K562 (cell line): ENCODE results near the gene KCP. TPM values are rescaled to one million over a fixed set of nuclear protein-coding genes. Genes with fewer than 3 reads are reported as not detected.

Experiments used
- ARHGAP35 ChIP-seq: fragments of 450-650 bp; IDR thresholded peaks from 2 replicates; pipeline ENCODE4 v1.6.1; 2018; ENCODE audit not compliant: partially characterized antibody
- DPF2 ChIP-seq: fragments of 450-650 bp; IDR thresholded peaks from 2 replicates; pipeline ENCODE4 v1.6.1; 2016
- IRF2 ChIP-seq: sonication (generic); formaldehyde crosslinking; IDR thresholded peaks from 2 replicates; pipeline ENCODE4 v1.8.1; 2022; ENCODE audit warnings: mild to moderate bottlenecking, missing genetic modification reagents
- MIER1 ChIP-seq: fragments of 450-650 bp; IDR thresholded peaks from 2 replicates; pipeline ENCODE4 v1.6.1; 2016; ENCODE audit warnings: antibody characterized with exemption, mild to moderate bottlenecking, low read depth
- MYNN ChIP-seq, 2 experiments: sonication (generic); formaldehyde crosslinking in 1 of 2; IDR thresholded peaks; 2 replicates each; pipeline versions ENCODE4 v1.5.0 to v1.6.1; 2016 to 2020; ENCODE audit warnings: antibody characterized with exemption in 1 of 2, missing genetic modification reagents in 1 of 2
- NFIX ChIP-seq: fragments of 250-450 bp; sonication (Bioruptor Pico); IDR thresholded peaks from 2 replicates; pipeline ENCODE4 v1.4.0; 2020; ENCODE audit warnings: low read depth, mild to moderate bottlenecking, moderate library complexity
- NFXL1 ChIP-seq: fragments of 450-650 bp; formaldehyde crosslinking; IDR thresholded peaks from 2 replicates; pipeline ENCODE4 v1.4.0; 2021; ENCODE audit warnings: mild to moderate bottlenecking
- POLR2AphosphoS2 ChIP-seq: IDR thresholded peaks from 2 replicates; pipeline ENCODE4 v1.6.1; 2012; ENCODE audit warnings: low read length, improper control_type of control experiment
- RBM39 ChIP-seq: fragments of 200-400 bp; formaldehyde crosslinking; optimal IDR thresholded peaks from 2 replicates; pipeline ENCODE3; 2018; ENCODE audit warnings: low read depth, low read length
- SMAD2 ChIP-seq: fragments of 150-350 bp; IDR thresholded peaks from 2 replicates; pipeline ENCODE4 v1.6.1; 2014; ENCODE audit warnings: low read depth, mild to moderate bottlenecking, low read length
- SMARCC2 ChIP-seq: fragments of 450-650 bp; IDR thresholded peaks from 2 replicates; pipeline ENCODE4 v1.6.1; 2017; ENCODE audit warnings: antibody characterized with exemption, moderate library complexity, mild to moderate bottlenecking, low read depth
- SPI1 ChIP-seq: IDR thresholded peaks from 2 replicates; pipeline ENCODE4 v1.6.1; 2011; ENCODE audit warnings: low read depth, low read length, control low read depth, borderline replicate concordance
- TBL1XR1 ChIP-seq, 2 experiments: IDR thresholded peaks; 2 replicates each; pipeline ENCODE4 v1.6.1; 2012; ENCODE audit warnings: improper control_type of control experiment in 2 of 2, low read length in 2 of 2, mild to moderate bottlenecking in 1 of 2
- YY1 ChIP-seq, 3 experiments: IDR thresholded peaks; 2 replicates each; pipeline ENCODE4 v1.6.1; 2011; ENCODE audit warnings: low read length in 2 of 3, mild to moderate bottlenecking in 2 of 3, moderate library complexity in 2 of 3, borderline replicate concordance in 1 of 3, control low read depth in 1 of 3, low read depth in 1 of 3; ENCODE audit not compliant: insufficient read depth in 3 of 3, insufficient replicate concordance in 2 of 3, control insufficient read depth in 1 of 3, insufficient read length in 1 of 3; ENCODE audit errors: extremely low read depth in 1 of 3
- ZEB2 ChIP-seq: fragments of 450-650 bp; IDR thresholded peaks from 2 replicates; pipeline ENCODE4 v1.6.1; 2016
- ZNF449 ChIP-seq: fragments of 250-450 bp; sonication (Bioruptor Pico); IDR thresholded peaks from 2 replicates; pipeline ENCODE4 v1.8.0; 2022; ENCODE audit warnings: moderate library complexity, mild to moderate bottlenecking, inconsistent platforms
- polyA plus RNA-seq, 8 experiments: library from polyadenylated mRNA; depleted of rRNA in 4 of 8; stranded (reverse) in 5 of 8; unstranded in 3 of 8; fragments of >200 nt; fragmentation: Nextera tagmentation in 2 of 8; fragmentation: Illumina TruSeq in 1 of 8; extraction: Ambion mirVana in 2 of 8; extraction: Trizol in 1 of 8; gene quantifications; 2 replicates each; pipeline versions ENCODE4 v1.2.1 to v1.2.3, GENCODE V29; 2011 to 2014; ENCODE audit warnings: inconsistent platforms in 1 of 8, missing spikeins in 1 of 8
- total RNA-seq, 7 experiments: library from RNA; depleted of rRNA in 6 of 7; stranded (reverse); fragments of >200 nt in 6 of 7; fragmentation: Illumina TruSeq in 2 of 7; extraction: Trizol in 2 of 7; gene quantifications; 2 replicates each; pipeline versions ENCODE4 v1.2.1 to v1.2.3, GENCODE V29; 2011 to 2021; ENCODE audit warnings: low replicate concordance in 1 of 7
- TF ChIP-seq, protein P1 (sequence below): IDR thresholded peaks from 3 replicates; pipeline ENCODE4 v1.6.1; 2011; ENCODE audit warnings: borderline replicate concordance, mild to moderate bottlenecking; ENCODE audit not compliant: insufficient read length, insufficient read depth
- TF ChIP-seq, protein P2 (sequence below): fragments of 200-400 bp; formaldehyde crosslinking; IDR thresholded peaks from 2 replicates; pipeline ENCODE4 v1.6.1; 2017; ENCODE audit warnings: mild to moderate bottlenecking, low read depth, low read length, moderate library complexity
- TF ChIP-seq, protein P3 (sequence below): fragments of 200-800 bp; sonication (Bioruptor generic); IDR thresholded peaks from 2 replicates; pipeline ENCODE4 v1.6.1; 2017; ENCODE audit warnings: missing genetic modification characterization, missing compliant biosample characterization
- TF ChIP-seq, protein P4 (sequence below): fragments of 450-650 bp; formaldehyde crosslinking; IDR thresholded peaks from 2 replicates; pipeline ENCODE4 v1.4.0; 2022; ENCODE audit warnings: mild to moderate bottlenecking, moderate library complexity

Gene KCP
- total and polyA plus RNA-seq, 9 of the 15 experiments (the other 6 are each of a cell fraction or from before 2014, with no cell fraction given), result 0.06 to 0.17 (median 0.12) TPM; not detected in 3

DNA sequence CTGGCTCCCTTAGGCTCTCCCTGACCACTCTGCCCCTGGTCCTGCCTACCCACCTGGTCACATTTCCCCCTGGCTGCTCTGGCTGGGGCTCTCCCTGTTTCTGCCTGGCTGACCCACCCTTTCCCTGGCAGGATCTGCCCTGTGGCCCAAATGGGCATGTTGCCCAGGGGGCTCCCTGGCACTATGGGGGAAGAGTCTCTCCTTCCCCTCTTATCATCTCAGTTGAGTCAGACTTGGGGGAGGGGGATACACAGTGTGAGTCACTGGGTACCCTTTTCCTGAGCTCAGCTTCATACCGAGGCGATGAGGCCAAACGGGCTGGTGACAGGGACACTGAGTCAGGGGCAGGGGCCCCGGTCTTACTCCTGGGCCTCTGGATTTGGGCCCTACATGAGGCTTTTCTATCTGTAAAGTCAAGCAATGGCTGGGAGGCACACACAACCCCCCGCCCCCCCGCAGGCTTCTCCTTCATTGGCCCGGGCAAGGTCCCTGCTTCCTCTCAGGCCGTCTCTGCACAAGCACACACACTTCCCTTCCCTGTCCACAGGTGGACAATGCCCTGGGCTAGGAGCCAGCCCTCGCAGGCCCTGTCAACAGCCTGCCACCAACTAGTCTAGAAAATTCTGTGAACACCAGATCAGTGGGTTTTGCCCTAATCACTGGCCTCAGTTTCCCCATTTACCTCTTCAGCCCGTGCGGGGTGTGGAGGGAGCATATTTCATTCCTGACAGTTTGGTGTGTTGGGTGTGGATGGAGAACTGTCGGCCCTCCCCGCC lies 80.9 kb downstream of the KCP start (continued):
- TF ChIP-seq, protein P1, sequence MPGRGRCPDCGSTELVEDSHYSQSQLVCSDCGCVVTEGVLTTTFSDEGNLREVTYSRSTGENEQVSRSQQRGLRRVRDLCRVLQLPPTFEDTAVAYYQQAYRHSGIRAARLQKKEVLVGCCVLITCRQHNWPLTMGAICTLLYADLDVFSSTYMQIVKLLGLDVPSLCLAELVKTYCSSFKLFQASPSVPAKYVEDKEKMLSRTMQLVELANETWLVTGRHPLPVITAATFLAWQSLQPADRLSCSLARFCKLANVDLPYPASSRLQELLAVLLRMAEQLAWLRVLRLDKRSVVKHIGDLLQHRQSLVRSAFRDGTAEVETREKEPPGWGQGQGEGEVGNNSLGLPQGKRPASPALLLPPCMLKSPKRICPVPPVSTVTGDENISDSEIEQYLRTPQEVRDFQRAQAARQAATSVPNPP, result no peak
- no peak for TF ChIP-seq POLR2AphosphoS2
- no peak for TF ChIP-seq MYNN (IDR thresholded peaks at IDR 0.05)
- no peak for TF ChIP-seq MYNN (CRISPR knock-in tag; IDR thresholded peaks at IDR 0.05)
- TF ChIP-seq, protein P2, sequence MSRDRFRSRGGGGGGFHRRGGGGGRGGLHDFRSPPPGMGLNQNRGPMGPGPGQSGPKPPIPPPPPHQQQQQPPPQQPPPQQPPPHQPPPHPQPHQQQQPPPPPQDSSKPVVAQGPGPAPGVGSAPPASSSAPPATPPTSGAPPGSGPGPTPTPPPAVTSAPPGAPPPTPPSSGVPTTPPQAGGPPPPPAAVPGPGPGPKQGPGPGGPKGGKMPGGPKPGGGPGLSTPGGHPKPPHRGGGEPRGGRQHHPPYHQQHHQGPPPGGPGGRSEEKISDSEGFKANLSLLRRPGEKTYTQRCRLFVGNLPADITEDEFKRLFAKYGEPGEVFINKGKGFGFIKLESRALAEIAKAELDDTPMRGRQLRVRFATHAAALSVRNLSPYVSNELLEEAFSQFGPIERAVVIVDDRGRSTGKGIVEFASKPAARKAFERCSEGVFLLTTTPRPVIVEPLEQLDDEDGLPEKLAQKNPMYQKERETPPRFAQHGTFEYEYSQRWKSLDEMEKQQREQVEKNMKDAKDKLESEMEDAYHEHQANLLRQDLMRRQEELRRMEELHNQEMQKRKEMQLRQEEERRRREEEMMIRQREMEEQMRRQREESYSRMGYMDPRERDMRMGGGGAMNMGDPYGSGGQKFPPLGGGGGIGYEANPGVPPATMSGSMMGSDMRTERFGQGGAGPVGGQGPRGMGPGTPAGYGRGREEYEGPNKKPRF, result no peak
- no peak for TF ChIP-seq IRF2
- TF ChIP-seq, protein P3, sequence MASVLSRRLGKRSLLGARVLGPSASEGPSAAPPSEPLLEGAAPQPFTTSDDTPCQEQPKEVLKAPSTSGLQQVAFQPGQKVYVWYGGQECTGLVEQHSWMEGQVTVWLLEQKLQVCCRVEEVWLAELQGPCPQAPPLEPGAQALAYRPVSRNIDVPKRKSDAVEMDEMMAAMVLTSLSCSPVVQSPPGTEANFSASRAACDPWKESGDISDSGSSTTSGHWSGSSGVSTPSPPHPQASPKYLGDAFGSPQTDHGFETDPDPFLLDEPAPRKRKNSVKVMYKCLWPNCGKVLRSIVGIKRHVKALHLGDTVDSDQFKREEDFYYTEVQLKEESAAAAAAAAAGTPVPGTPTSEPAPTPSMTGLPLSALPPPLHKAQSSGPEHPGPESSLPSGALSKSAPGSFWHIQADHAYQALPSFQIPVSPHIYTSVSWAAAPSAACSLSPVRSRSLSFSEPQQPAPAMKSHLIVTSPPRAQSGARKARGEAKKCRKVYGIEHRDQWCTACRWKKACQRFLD, result no peak; the same call in 1 of the 2 replicates
- TF ChIP-seq YY1 (IDR thresholded peaks at IDR 0.05; ENCODE audit: borderline replicate concordance in 1 of 3, control insufficient read depth in 1 of 3, extremely low read depth in 1 of 3, insufficient read depth in 3 of 3, insufficient read length in 1 of 3, insufficient replicate concordance in 2 of 3, low read depth in 1 of 3, low read length in 2 of 3), result peak in 1 of 3 experiments; percentile 40
- peak; percentile 40 for TF ChIP-seq RBM39
- 0 out of 2 replicates have a peak, but pooled peaks have one; percentile 58 for TF ChIP-seq NFXL1 (CRISPR knock-in tag)
- TF ChIP-seq MIER1, result no peak
- TF ChIP-seq ZEB2, result no peak; the same call in 1 of the 2 replicates
- peak; percentile 63; the same call in 1 of the 2 replicates for TF ChIP-seq DPF2
- TF ChIP-seq ARHGAP35, result peak; percentile 67
- TF ChIP-seq SPI1, result peak; percentile 82
- TF ChIP-seq, protein P4, sequence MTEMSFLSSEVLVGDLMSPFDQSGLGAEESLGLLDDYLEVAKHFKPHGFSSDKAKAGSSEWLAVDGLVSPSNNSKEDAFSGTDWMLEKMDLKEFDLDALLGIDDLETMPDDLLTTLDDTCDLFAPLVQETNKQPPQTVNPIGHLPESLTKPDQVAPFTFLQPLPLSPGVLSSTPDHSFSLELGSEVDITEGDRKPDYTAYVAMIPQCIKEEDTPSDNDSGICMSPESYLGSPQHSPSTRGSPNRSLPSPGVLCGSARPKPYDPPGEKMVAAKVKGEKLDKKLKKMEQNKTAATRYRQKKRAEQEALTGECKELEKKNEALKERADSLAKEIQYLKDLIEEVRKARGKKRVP, result no peak
- TF ChIP-seq TBL1XR1 (IDR thresholded peaks at IDR 0.05; ENCODE audit: low read length in 2 of 2), result no peak; a peak in 1 of 4 replicates
- no peak for TF ChIP-seq ZNF449
- TF ChIP-seq SMAD2, result no peak
- TF ChIP-seq SMARCC2, result no peak
- no peak for TF ChIP-seq NFIX (CRISPR knock-in tag)
